ENCODE measurements around the gene ILF3.

The ILF3 gene

DNA sequence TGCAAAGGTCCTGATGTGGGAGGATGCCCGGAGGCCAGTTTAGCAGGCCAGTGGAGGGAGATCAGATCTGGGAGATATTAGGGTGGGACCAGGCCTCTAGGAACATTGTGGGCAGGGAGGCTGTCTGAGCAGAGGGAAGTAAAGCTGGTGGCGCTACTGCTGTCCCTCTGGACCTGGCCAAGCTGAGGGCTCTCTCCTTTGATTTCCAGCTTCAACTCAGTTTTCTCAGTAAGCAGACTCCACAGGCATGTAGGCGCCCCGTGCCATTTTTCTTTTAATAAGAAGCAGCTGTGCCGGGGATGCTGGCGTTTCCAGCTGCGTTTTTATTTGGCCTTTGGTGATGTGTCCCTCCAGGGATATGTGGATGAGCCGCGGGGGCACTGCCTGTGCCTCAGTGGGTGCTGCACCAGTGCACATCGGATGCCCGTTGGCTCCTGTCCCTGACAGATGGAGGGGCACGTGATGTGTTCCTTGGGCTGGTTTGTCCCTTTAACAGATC lies 70.5 kb downstream of the ILF3 start:
- no peak for DNase-seq (ENCODE audit: low read depth in 1 of 2, low spot score in 1 of 2)
- no peak overlapping the region for H3K4me3 ChIP-seq (replicated peaks; ENCODE audit: insufficient read depth, low read length)

DNA sequence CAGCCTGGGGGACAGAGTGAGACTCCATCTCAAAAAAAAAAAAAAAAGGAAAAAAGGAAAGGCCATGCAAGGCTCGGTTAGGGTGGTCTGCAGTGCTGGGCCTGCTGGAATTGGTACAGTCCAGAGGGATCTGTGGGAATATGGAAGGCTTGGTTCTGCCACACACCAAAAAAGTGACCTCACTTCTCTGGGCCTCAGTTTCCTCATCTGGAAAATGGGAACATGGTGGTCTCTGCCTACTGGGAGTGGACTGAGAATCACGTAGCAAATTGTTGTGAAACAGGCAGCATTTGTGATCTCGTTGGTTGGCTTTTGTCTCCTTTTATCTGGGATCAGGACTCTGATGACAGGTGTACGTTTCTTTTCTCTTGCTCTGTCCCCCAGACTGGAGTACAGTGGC lies 71.3 kb downstream of the ILF3 start:
- TF ChIP-seq GABPA (IDR thresholded peaks at IDR 0.05; ENCODE audit: low read depth) = no peak
- TF ChIP-seq, protein P1, sequence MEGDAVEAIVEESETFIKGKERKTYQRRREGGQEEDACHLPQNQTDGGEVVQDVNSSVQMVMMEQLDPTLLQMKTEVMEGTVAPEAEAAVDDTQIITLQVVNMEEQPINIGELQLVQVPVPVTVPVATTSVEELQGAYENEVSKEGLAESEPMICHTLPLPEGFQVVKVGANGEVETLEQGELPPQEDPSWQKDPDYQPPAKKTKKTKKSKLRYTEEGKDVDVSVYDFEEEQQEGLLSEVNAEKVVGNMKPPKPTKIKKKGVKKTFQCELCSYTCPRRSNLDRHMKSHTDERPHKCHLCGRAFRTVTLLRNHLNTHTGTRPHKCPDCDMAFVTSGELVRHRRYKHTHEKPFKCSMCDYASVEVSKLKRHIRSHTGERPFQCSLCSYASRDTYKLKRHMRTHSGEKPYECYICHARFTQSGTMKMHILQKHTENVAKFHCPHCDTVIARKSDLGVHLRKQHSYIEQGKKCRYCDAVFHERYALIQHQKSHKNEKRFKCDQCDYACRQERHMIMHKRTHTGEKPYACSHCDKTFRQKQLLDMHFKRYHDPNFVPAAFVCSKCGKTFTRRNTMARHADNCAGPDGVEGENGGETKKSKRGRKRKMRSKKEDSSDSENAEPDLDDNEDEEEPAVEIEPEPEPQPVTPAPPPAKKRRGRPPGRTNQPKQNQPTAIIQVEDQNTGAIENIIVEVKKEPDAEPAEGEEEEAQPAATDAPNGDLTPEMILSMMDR (IDR thresholded peaks at IDR 0.05; ENCODE audit: insufficient read depth, low read length) = no peak
- TF ChIP-seq SPI1 (IDR thresholded peaks at IDR 0.05; ENCODE audit: borderline replicate concordance, low read depth) = no peak
- TF ChIP-seq, protein P2, sequence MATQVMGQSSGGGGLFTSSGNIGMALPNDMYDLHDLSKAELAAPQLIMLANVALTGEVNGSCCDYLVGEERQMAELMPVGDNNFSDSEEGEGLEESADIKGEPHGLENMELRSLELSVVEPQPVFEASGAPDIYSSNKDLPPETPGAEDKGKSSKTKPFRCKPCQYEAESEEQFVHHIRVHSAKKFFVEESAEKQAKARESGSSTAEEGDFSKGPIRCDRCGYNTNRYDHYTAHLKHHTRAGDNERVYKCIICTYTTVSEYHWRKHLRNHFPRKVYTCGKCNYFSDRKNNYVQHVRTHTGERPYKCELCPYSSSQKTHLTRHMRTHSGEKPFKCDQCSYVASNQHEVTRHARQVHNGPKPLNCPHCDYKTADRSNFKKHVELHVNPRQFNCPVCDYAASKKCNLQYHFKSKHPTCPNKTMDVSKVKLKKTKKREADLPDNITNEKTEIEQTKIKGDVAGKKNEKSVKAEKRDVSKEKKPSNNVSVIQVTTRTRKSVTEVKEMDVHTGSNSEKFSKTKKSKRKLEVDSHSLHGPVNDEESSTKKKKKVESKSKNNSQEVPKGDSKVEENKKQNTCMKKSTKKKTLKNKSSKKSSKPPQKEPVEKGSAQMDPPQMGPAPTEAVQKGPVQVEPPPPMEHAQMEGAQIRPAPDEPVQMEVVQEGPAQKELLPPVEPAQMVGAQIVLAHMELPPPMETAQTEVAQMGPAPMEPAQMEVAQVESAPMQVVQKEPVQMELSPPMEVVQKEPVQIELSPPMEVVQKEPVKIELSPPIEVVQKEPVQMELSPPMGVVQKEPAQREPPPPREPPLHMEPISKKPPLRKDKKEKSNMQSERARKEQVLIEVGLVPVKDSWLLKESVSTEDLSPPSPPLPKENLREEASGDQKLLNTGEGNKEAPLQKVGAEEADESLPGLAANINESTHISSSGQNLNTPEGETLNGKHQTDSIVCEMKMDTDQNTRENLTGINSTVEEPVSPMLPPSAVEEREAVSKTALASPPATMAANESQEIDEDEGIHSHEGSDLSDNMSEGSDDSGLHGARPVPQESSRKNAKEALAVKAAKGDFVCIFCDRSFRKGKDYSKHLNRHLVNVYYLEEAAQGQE (IDR thresholded peaks at IDR 0.05; ENCODE audit: insufficient replicate concordance, low read depth) = no peak
- no peak for TF ChIP-seq POLR2AphosphoS5 (IDR thresholded peaks at IDR 0.05; ENCODE audit: low read depth)
- H3K27ac ChIP-seq (replicated peaks) = no peak overlapping the region

More for the DNA sequence above, 70.5 kb downstream of the ILF3 start:
- no peak overlapping the region for H3K27ac ChIP-seq (replicated peaks)
- TF ChIP-seq, protein P1 (IDR thresholded peaks at IDR 0.05; ENCODE audit: insufficient read depth, low read length) = no peak
- TF ChIP-seq POLR2AphosphoS5 (IDR thresholded peaks at IDR 0.05; ENCODE audit: low read depth) (no peak), GABPA (IDR thresholded peaks at IDR 0.05; ENCODE audit: low read depth) (no peak)
- no peaks in the 10 kb centered on the region for H3K27me3 ChIP-seq (ENCODE audit: insufficient read depth, poor library complexity, severe bottlenecking)

DNA sequence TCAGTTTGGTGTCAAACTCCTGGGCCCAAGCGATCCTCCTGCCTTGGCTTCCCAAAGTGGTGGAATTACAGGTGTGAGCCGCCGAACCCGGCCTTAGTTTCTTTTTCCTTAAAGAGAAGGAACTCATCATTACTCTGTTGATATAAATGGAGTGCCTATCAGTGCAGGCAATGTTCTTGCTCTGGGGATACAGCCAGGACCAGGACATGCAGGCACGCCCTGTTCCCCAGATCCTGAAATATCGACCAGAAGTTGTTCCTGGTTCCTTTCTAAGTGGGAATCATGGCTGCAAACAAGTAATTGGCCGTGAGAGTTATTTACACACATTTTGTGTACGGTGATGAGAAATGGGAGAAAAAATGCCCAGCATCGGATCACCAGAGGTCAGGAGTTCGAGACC lies 72.1 kb downstream of the ILF3 start:
- Histone ChIP-seq H3K27me3 (ENCODE audit: insufficient read depth, poor library complexity, severe bottlenecking) (no peaks in the 10 kb centered on the region), H3K27ac (replicated peaks) (no peak overlapping the region), H3K4me3 (replicated peaks; ENCODE audit: insufficient read depth, low read length) (no peak overlapping the region)
- DNase-seq (ENCODE audit: low read depth in 1 of 2, low spot score in 1 of 2) = no peak
- TF ChIP-seq, protein P2 (IDR thresholded peaks at IDR 0.05; ENCODE audit: insufficient replicate concordance, low read depth) = no peak
- TF ChIP-seq POLR2AphosphoS5 (IDR thresholded peaks at IDR 0.05; ENCODE audit: low read depth) (no peak), GABPA (IDR thresholded peaks at IDR 0.05; ENCODE audit: low read depth) (no peak), SPI1 (IDR thresholded peaks at IDR 0.05; ENCODE audit: borderline replicate concordance, low read depth) (no peak)
- TF ChIP-seq, protein P1 (IDR thresholded peaks at IDR 0.05; ENCODE audit: insufficient read depth, low read length) = no peak

More for the DNA sequence above, 71.3 kb downstream of the ILF3 start:
- DNase-seq (ENCODE audit: low read depth in 1 of 2, low spot score in 1 of 2) = no peak
- H3K4me3 ChIP-seq (replicated peaks; ENCODE audit: insufficient read depth, low read length) = no peak overlapping the region
- no peaks in the 10 kb centered on the region for H3K27me3 ChIP-seq (ENCODE audit: insufficient read depth, poor library complexity, severe bottlenecking)

DNA sequence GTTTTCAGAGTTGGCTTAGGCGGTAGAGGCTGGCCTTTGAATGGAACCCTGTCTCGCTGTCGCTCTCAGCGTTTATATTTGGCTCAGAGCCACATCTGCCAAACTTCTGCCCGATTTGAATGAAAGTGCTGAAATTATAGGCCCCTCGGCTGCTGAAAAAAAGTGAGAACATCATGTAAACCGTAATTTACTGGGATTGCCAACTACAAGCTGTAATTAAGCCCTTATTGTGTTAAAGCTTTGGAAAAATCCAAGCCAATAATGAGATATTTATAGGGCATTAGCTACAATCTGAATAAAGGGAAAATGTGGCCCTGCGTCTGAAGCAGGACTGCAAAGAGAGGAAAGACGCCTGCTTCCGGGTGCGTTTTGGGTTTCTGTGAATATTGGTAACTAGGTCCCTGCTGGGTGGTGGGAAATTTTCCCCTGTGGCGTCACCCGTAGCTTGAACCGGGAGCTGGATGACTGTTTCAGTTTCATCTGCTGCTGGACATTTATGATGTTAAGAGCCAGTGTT lies 73.6 kb downstream of the ILF3 start:
- DNase-seq (ENCODE audit: low read depth in 1 of 2, low spot score in 1 of 2) = no peak
- Histone ChIP-seq H3K27me3 (ENCODE audit: insufficient read depth, poor library complexity, severe bottlenecking) (no peaks in the 10 kb centered on the region), H3K27ac (replicated peaks) (no peak overlapping the region), H3K4me3 (replicated peaks; ENCODE audit: insufficient read depth, low read length) (no peak overlapping the region)
- TF ChIP-seq GABPA (IDR thresholded peaks at IDR 0.05; ENCODE audit: low read depth) (no peak), SPI1 (IDR thresholded peaks at IDR 0.05; ENCODE audit: borderline replicate concordance, low read depth) (no peak), POLR2AphosphoS5 (IDR thresholded peaks at IDR 0.05; ENCODE audit: low read depth) (no peak)
- TF ChIP-seq, protein P1 (IDR thresholded peaks at IDR 0.05; ENCODE audit: insufficient read depth, low read length) = no peak
- TF ChIP-seq, protein P2 (IDR thresholded peaks at IDR 0.05; ENCODE audit: insufficient replicate concordance, low read depth) = no peak
